Stimulated activated CD4-positive, alpha-beta T cell treated with anti-CD3 and anti-CD28 coated beads, Interleukin-15, amount 100 ng/mL, for 1 hour (primary cell): Measurements from ENCODE around the gene ISCU.

ENCODE experiments used
- DNase-seq, 2 donors: peaks; one replicate each; pipeline ENCODE4 v3.0.0-alpha.2; 2020; ENCODE audit warnings: low read depth in 1 of 2, low spot score in 1 of 2

The ISCU gene

GRCh38 chr12:108562348-108563135, at the start of gene ISCU:
Gene ISCU (plus strand): TSS chr12:108562596. CDS start chr12:108562623, 27 bp downstream.
- peak; percentile 97 to 100 for DNase-seq

- no peak for DNase-seq
These were observed 47.9 kb upstream of the ISCU start for GRCh38 chr12:108514468-108514972.

GRCh38 chr12:108514973-108515814, 47.2 kb upstream of the ISCU start, which contains the start of gene FICD:
Gene FICD (plus strand): TSS chr12:108515277. CDS start chr12:108516973, 1,696 bp downstream.
- peak; percentile 97 to 98 for DNase-seq

- no peak for DNase-seq
These were observed 46.5 kb upstream of the ISCU start for GRCh38 chr12:108515916-108516315.

GRCh38 chr12:108516511-108517275, 45.7 kb upstream of the ISCU start:
- no peak for DNase-seq

GRCh38 chr12:108517288-108518100, 44.9 kb upstream of the ISCU start:
- DNase-seq = no peak

- DNase-seq = no peak
These were observed 44.2 kb upstream of the ISCU start for GRCh38 chr12:108518101-108518715.

GRCh38 chr12:108518716-108519496, 43.5 kb upstream of the ISCU start:
- DNase-seq = no peak

GRCh38 chr12:108519558-108519957, 42.8 kb upstream of the ISCU start:
- no peak for DNase-seq

- no peak for DNase-seq
These were observed 39.0 kb upstream of the ISCU start for GRCh38 chr12:108523365-108523764.

GRCh38 chr12:108525681-108526080, 36.7 kb upstream of the ISCU start:
- no peak for DNase-seq

- no peak for DNase-seq
These were observed 35.8 kb upstream of the ISCU start for GRCh38 chr12:108526482-108527165.

- DNase-seq = no peak
These were observed 35.3 kb upstream of the ISCU start for GRCh38 chr12:108527166-108527496.

GRCh38 chr12:108530161-108530560, 32.2 kb upstream of the ISCU start:
- no peak for DNase-seq

- no peak for DNase-seq
These were observed 30.2 kb upstream of the ISCU start for GRCh38 chr12:108531929-108532848.

GRCh38 chr12:108538146-108538545, 24.2 kb upstream of the ISCU start:
- DNase-seq = no peak

GRCh38 chr12:108538616-108539195, 23.7 kb upstream of the ISCU start:
- DNase-seq = no peak
